Raji (cell line): ENCODE results near the gene ADGRL3.

Experiments used
- POLR2A ChIP-seq: IDR thresholded peaks from 2 replicates; pipeline ENCODE4 v1.6.1; 2011; ENCODE audit warnings: low read depth, low read length, control low read depth; ENCODE audit not compliant: insufficient read depth

ADGRL3 gene

GRCh38 chr4:61200187-61200915 lies at the start of gene ADGRL3:
ADGRL3 (plus strand) TSS chr4:61200326.
- TF ChIP-seq POLR2A = no peak

- TF ChIP-seq POLR2A = no peak
Measured at GRCh38 chr4:61152433-61152832, 47.7 kb upstream of the ADGRL3 start.

- no peak for TF ChIP-seq POLR2A
Measured at GRCh38 chr4:61160478-61160877, 39.6 kb upstream of the ADGRL3 start.

GRCh38 chr4:61162116-61162515 lies 38.0 kb upstream of the ADGRL3 start:
- TF ChIP-seq POLR2A = no peak

GRCh38 chr4:61173799-61174198 lies 26.3 kb upstream of the ADGRL3 start:
- no peak for TF ChIP-seq POLR2A

- no peak for TF ChIP-seq POLR2A
Measured at GRCh38 chr4:61175495-61175894, 24.6 kb upstream of the ADGRL3 start.

GRCh38 chr4:61177367-61177766 lies 22.8 kb upstream of the ADGRL3 start:
- no peak for TF ChIP-seq POLR2A

- no peak for TF ChIP-seq POLR2A
Measured at GRCh38 chr4:61180405-61180804, 19.7 kb upstream of the ADGRL3 start.

GRCh38 chr4:61182915-61183314 lies 17.2 kb upstream of the ADGRL3 start:
- TF ChIP-seq POLR2A = no peak

GRCh38 chr4:61185288-61185687 lies 14.8 kb upstream of the ADGRL3 start:
- no peak for TF ChIP-seq POLR2A

- TF ChIP-seq POLR2A = no peak
Measured at GRCh38 chr4:61192392-61192791, 7.7 kb upstream of the ADGRL3 start.

- TF ChIP-seq POLR2A = no peak
Measured at GRCh38 chr4:61193863-61194262, 6.3 kb upstream of the ADGRL3 start.

GRCh38 chr4:61194571-61194970 lies 5.6 kb upstream of the ADGRL3 start:
- no peak for TF ChIP-seq POLR2A

- TF ChIP-seq POLR2A = no peak
Measured at GRCh38 chr4:61195101-61195500, 5.0 kb upstream of the ADGRL3 start.

GRCh38 chr4:61198686-61199085 lies 1.4 kb upstream of the ADGRL3 start:
- TF ChIP-seq POLR2A = no peak

GRCh38 chr4:61199873-61200186 lies 296 bp upstream of the ADGRL3 start:
- TF ChIP-seq POLR2A = no peak

- no peak for TF ChIP-seq POLR2A
Measured at GRCh38 chr4:61200916-61201526, 895 bp downstream of the ADGRL3 start.

GRCh38 chr4:61201561-61201960 lies 1.4 kb downstream of the ADGRL3 start:
- TF ChIP-seq POLR2A = no peak
